ENCODE results near the gene TC2N. TPM values are rescaled to one million over a fixed set of nuclear protein-coding genes. Genes with fewer than 3 reads are reported as not detected.

Gene TC2N
- 1.4 TPM for total RNA-seq (ENCODE audit: unreplicated experiment)
- long read RNA-seq = 0 reads

- no peaks in the 10 kb centered on the region for H3K9me3 Mint-ChIP-seq (ENCODE audit: unreplicated experiment)
- DNase-seq (ENCODE audit: low spot score) = no peak
- no peak within 1 kb of the TSS for H3K4me3 Mint-ChIP-seq (ENCODE audit: unreplicated experiment)
- H3K4me1 Mint-ChIP-seq (ENCODE audit: unreplicated experiment) = peaks cover 17% of the 10 kb centered on the region
- H3K27me3 Mint-ChIP-seq (ENCODE audit: unreplicated experiment) = peaks cover 2% of the 10 kb centered on the region
- no peak for TF ChIP-seq CTCF (IDR thresholded peaks at IDR 0.05; ENCODE audit: unreplicated experiment)
- no peak within 1 kb of the TSS for H3K27ac Mint-ChIP-seq (ENCODE audit: unreplicated experiment)
- no peaks in the 10 kb centered on the region for H3K36me3 Mint-ChIP-seq (ENCODE audit: low read depth, unreplicated experiment)
Observed at GRCh38 chr14:91867316-91867988, at the start of gene TC2N. TSS of gene TC2N (minus strand) at chr14:91867536. CDS start at chr14:91813769, 53,767 bp downstream.

GRCh38 chr14:91912035-91912434 lies 44.7 kb upstream of the TC2N start:
- no peaks in the 10 kb centered on the region for H3K4me1 Mint-ChIP-seq (ENCODE audit: unreplicated experiment)
- H3K36me3 Mint-ChIP-seq (ENCODE audit: low read depth, unreplicated experiment) = no peaks in the 10 kb centered on the region
- no peaks in the 10 kb centered on the region for H3K9me3 Mint-ChIP-seq (ENCODE audit: unreplicated experiment)
- H3K27me3 Mint-ChIP-seq (ENCODE audit: unreplicated experiment) = no peaks in the 10 kb centered on the region
- no peak for TF ChIP-seq CTCF (IDR thresholded peaks at IDR 0.05; ENCODE audit: unreplicated experiment)
- H3K27ac Mint-ChIP-seq (ENCODE audit: unreplicated experiment) = no peak overlapping the region
- no peak for DNase-seq (ENCODE audit: low spot score)
- H3K4me3 Mint-ChIP-seq (ENCODE audit: unreplicated experiment) = no peak overlapping the region

GRCh38 chr14:91911474-91912032 lies 44.2 kb upstream of the TC2N start:
- H3K4me1 Mint-ChIP-seq (ENCODE audit: unreplicated experiment) = no peaks in the 10 kb centered on the region
- no peaks in the 10 kb centered on the region for H3K9me3 Mint-ChIP-seq (ENCODE audit: unreplicated experiment)
- no peak for TF ChIP-seq CTCF (IDR thresholded peaks at IDR 0.05; ENCODE audit: unreplicated experiment)
- H3K27me3 Mint-ChIP-seq (ENCODE audit: unreplicated experiment) = no peaks in the 10 kb centered on the region
- peak; percentile 33 for DNase-seq (ENCODE audit: low spot score)
- H3K4me3 Mint-ChIP-seq (ENCODE audit: unreplicated experiment) = no peak overlapping the region
- H3K27ac Mint-ChIP-seq (ENCODE audit: unreplicated experiment) = no peak overlapping the region
- no peaks in the 10 kb centered on the region for H3K36me3 Mint-ChIP-seq (ENCODE audit: low read depth, unreplicated experiment)

- no peak overlapping the region for H3K27ac Mint-ChIP-seq (ENCODE audit: unreplicated experiment)
- no peaks in the 10 kb centered on the region for H3K9me3 Mint-ChIP-seq (ENCODE audit: unreplicated experiment)
- DNase-seq (ENCODE audit: low spot score) = no peak
- H3K36me3 Mint-ChIP-seq (ENCODE audit: low read depth, unreplicated experiment) = no peaks in the 10 kb centered on the region
- no peaks in the 10 kb centered on the region for H3K4me1 Mint-ChIP-seq (ENCODE audit: unreplicated experiment)
- no peaks in the 10 kb centered on the region for H3K27me3 Mint-ChIP-seq (ENCODE audit: unreplicated experiment)
- H3K4me3 Mint-ChIP-seq (ENCODE audit: unreplicated experiment) = no peak overlapping the region
- TF ChIP-seq CTCF (IDR thresholded peaks at IDR 0.05; ENCODE audit: unreplicated experiment) = no peak
Observed at GRCh38 chr14:91910196-91910595, 42.9 kb upstream of the TC2N start.

- peaks cover 5% of the 10 kb centered on the region for H3K4me1 Mint-ChIP-seq (ENCODE audit: unreplicated experiment)
- TF ChIP-seq CTCF (IDR thresholded peaks at IDR 0.05; ENCODE audit: unreplicated experiment) = no peak
- no peak for DNase-seq (ENCODE audit: low spot score)
- H3K4me3 Mint-ChIP-seq (ENCODE audit: unreplicated experiment) = no peak overlapping the region
- H3K9me3 Mint-ChIP-seq (ENCODE audit: unreplicated experiment) = no peaks in the 10 kb centered on the region
- H3K36me3 Mint-ChIP-seq (ENCODE audit: low read depth, unreplicated experiment) = no peaks in the 10 kb centered on the region
- H3K27ac Mint-ChIP-seq (ENCODE audit: unreplicated experiment) = no peak overlapping the region
- peaks cover 5% of the 10 kb centered on the region for H3K27me3 Mint-ChIP-seq (ENCODE audit: unreplicated experiment)
Observed at GRCh38 chr14:91906374-91906773, 39.0 kb upstream of the TC2N start.

Data from endothelial cell (in vitro differentiated cells).